A549 (cell line): ENCODE data around the gene NFX1. TPM values are rescaled to one million over a fixed set of nuclear protein-coding genes. Genes with fewer than 3 reads are reported as not detected.

Experiments used
- ATAC-seq, 2 experiments: fragments of 200-7000 bp in 1 of 2; fragments of >200 bp in 1 of 2; cut with Nextera tagmentation in 1 of 2; cut with Tn5 transposase in 1 of 2; 3 replicates each; pipeline versions ENCODE4 v1.8.0 to v1.9.1; 2018 to 2020; ENCODE audit warnings: mild to moderate bottlenecking in 1 of 2, moderate library complexity in 1 of 2
- CTCF ChIA-PET: fragments of 300-600 bp; sonication (Branson Sonifier 250); formaldehyde crosslinking; extraction: SDS; loops from one replicate; lab custom pipeline; 2021; ENCODE audit warnings: antibody characterized with exemption, inconsistent platforms; lab: Yijun Ruan, JAX
- POLR2A ChIA-PET: fragments of 350-600 bp; formaldehyde crosslinking; extraction: SDS; loops from one replicate; lab custom pipeline; 2021; ENCODE audit warnings: antibody characterized with exemption, inconsistent platforms; lab: Yijun Ruan, JAX
- DNase-seq, 2 experiments: peaks; one replicate each; pipeline versions ENCODE4 v3.0.0 to v3.0.0-alpha.2; 2011 to 2016; ENCODE audit warnings: low read depth in 1 of 2, low spot score in 1 of 2
- FAIRE-seq: peaks from 2 replicates; lab custom pipeline; 2011; peaks lifted over from hg19 to GRCh38; lab: Jason Lieb, UNC
- H3K27ac ChIP-seq, 2 experiments: fragments of >200 bp; sonication (Bioruptor Twin); formaldehyde crosslinking; 3 replicates each; pipeline ENCODE4 v1.5.1; 2016 to 2017
- H3K4me1 ChIP-seq: fragments of >200 bp; sonication (Bioruptor Twin); formaldehyde crosslinking; 3 replicates; pipeline ENCODE4 v1.6.1; 2016
- H3K4me2 ChIP-seq: fragments of >200 bp; sonication (Bioruptor Twin); formaldehyde crosslinking; 3 replicates; pipeline ENCODE4 v1.6.1; 2016
- H3K4me3 ChIP-seq: fragments of >200 bp; sonication (Bioruptor Twin); formaldehyde crosslinking; 3 replicates; pipeline ENCODE4 v1.5.1; 2016
- H3K9me3 ChIP-seq: fragments of >200 bp; sonication (Bioruptor Twin); formaldehyde crosslinking; 3 replicates; pipeline ENCODE4 v1.6.1; 2016
- CBX8 ChIP-seq: fragments of 200-600 bp; sonication (generic); IDR thresholded peaks from 2 replicates; pipeline ENCODE4 v1.6.1; 2016
- CEBPB ChIP-seq, 2 experiments: fragments of >200 bp in 1 of 2; sonication (Bioruptor Twin) in 1 of 2; formaldehyde crosslinking in 1 of 2; IDR thresholded peaks; 2 replicates each; pipeline ENCODE4 v1.6.1; 2012 to 2016
- CHD4 ChIP-seq: fragments of 200-600 bp; sonication (generic); IDR thresholded peaks from 2 replicates; pipeline ENCODE4 v1.6.1; 2016; ENCODE audit warnings: antibody characterized with exemption, mild to moderate bottlenecking, borderline replicate concordance
- EP300 ChIP-seq, 2 experiments: fragments of >200 bp; sonication (Bioruptor Twin); formaldehyde crosslinking; IDR thresholded peaks; 2 replicates in 1 of 2; 3 replicates in 1 of 2; pipeline ENCODE4 v1.6.1; 2016 to 2017
- ESRRA ChIP-seq: fragments of 150-350 bp; IDR thresholded peaks from 2 replicates; pipeline ENCODE4 v1.6.1; 2014; ENCODE audit warnings: mild to moderate bottlenecking, low read length, borderline replicate concordance
- FOSL2 ChIP-seq, 2 experiments: fragments of 450-650 bp in 1 of 2; fragments of >200 bp in 1 of 2; sonication (Bioruptor Twin) in 1 of 2; formaldehyde crosslinking; IDR thresholded peaks; 2 replicates each; pipeline versions ENCODE4 v1.5.0 to v1.6.1; 2016 to 2020; ENCODE audit warnings: mild to moderate bottlenecking in 1 of 2, moderate library complexity in 1 of 2
- HEYL ChIP-seq: fragments of 250-450 bp; sonication (Bioruptor Pico); IDR thresholded peaks from 2 replicates; pipeline ENCODE4 v1.8.0; 2021; ENCODE audit warnings: mild to moderate bottlenecking, moderate library complexity
- HOXB5 ChIP-seq: fragments of 250-450 bp; sonication (Bioruptor Pico); IDR thresholded peaks from 2 replicates; pipeline ENCODE4 v1.5.0; 2020; ENCODE audit warnings: mild to moderate bottlenecking, moderate library complexity
- MAFK ChIP-seq: fragments of 450-650 bp; IDR thresholded peaks from 2 replicates; pipeline ENCODE4 v1.6.1; 2014; ENCODE audit not compliant: partially characterized antibody
- NPAS2 ChIP-seq: fragments of 250-450 bp; sonication (Bioruptor Pico); IDR thresholded peaks from 2 replicates; pipeline ENCODE4 v1.8.0; 2022; ENCODE audit warnings: mild to moderate bottlenecking, moderate library complexity, borderline replicate concordance
- NR3C1 ChIP-seq: fragments of >200 bp; sonication (Bioruptor Twin); formaldehyde crosslinking; IDR thresholded peaks from 3 replicates; pipeline ENCODE4 v1.6.1; 2017
- PHF8 ChIP-seq: fragments of 200-600 bp; sonication (generic); IDR thresholded peaks from 2 replicates; pipeline ENCODE4 v1.6.1; 2016; ENCODE audit warnings: low read depth, mild to moderate bottlenecking, antibody characterized with exemption, moderate library complexity, borderline replicate concordance
- POLR2A ChIP-seq: IDR thresholded peaks from 2 replicates; pipeline ENCODE4 v1.6.1; 2012; ENCODE audit warnings: mild to moderate bottlenecking, low read length
- RAD21 ChIP-seq, 2 experiments: fragments of >200 bp in 1 of 2; sonication (Bioruptor Twin) in 1 of 2; formaldehyde crosslinking in 1 of 2; IDR thresholded peaks in 1 of 2; conservative IDR thresholded peaks in 1 of 2; 2 replicates in 1 of 2; 3 replicates in 1 of 2; pipeline ENCODE4 v1.6.1; 2012 to 2018; ENCODE audit warnings: inconsistent platforms in 1 of 2
- RCOR1 ChIP-seq: fragments of 150-350 bp; IDR thresholded peaks from 2 replicates; pipeline ENCODE4 v1.6.1; 2014; ENCODE audit warnings: antibody characterized with exemption, low read length, low read depth
- RNF2 ChIP-seq: fragments of 200-600 bp; sonication (generic); IDR thresholded peaks from 2 replicates; pipeline ENCODE4 v1.6.1; 2016; ENCODE audit warnings: low read depth, mild to moderate bottlenecking, antibody characterized with exemption, moderate library complexity, borderline replicate concordance
- SMC3 ChIP-seq: fragments of >200 bp; sonication (Bioruptor Twin); formaldehyde crosslinking; IDR thresholded peaks from 3 replicates; pipeline ENCODE4 v1.6.1; 2018; ENCODE audit warnings: inconsistent platforms
- TP53 ChIP-seq: fragments of 250-450 bp; sonication (Bioruptor Pico); IDR thresholded peaks from 2 replicates; pipeline ENCODE4 v1.5.0; 2021; ENCODE audit warnings: mild to moderate bottlenecking, moderate library complexity
- ZFP36 ChIP-seq: fragments of 450-650 bp; IDR thresholded peaks from 2 replicates; pipeline ENCODE4 v1.6.1; 2014; ENCODE audit warnings: borderline replicate concordance; ENCODE audit not compliant: partially characterized antibody
- WGBS: methylation state at CpG from one replicate; pipeline ENCODE4 v1.1.6; 2017; ENCODE audit errors: missing lambda C conversion rate; 5-methylcytosine and 5-hydroxymethylcytosine counted together
- polyA plus RNA-seq, 4 experiments: library from polyadenylated mRNA; depleted of rRNA in 3 of 4; stranded (reverse); fragments of >200 nt; fragmentation: RNase III in 1 of 4; extraction: RNeasy Plus Mini Kit Qiagen cat#74134 plus additional on column Dnase treatment in 1 of 4; gene quantifications; 2 replicates in 3 of 4; 3 replicates in 1 of 4; pipeline ENCODE4 v1.2.3, GENCODE V29; 2011 to 2017
- TF ChIP-seq, protein P1 (sequence below): fragments of >200 bp; sonication (Bioruptor Twin); formaldehyde crosslinking; IDR thresholded peaks from 3 replicates; pipeline ENCODE4 v1.5.1; 2016
- TF ChIP-seq, protein P2 (sequence below): fragments of 250-450 bp; sonication (Bioruptor Pico); IDR thresholded peaks from 2 replicates; pipeline ENCODE4 v1.5.0; 2020; ENCODE audit warnings: low read depth, mild to moderate bottlenecking, moderate library complexity
- TF ChIP-seq, protein P3 (sequence below): fragments of 150-350 bp; IDR thresholded peaks from 2 replicates; pipeline ENCODE4 v1.6.1; 2014; ENCODE audit warnings: low read depth, mild to moderate bottlenecking, low read length
- TF ChIP-seq, protein P4 (sequence below): fragments of 250-450 bp; sonication (Bioruptor Pico); IDR thresholded peaks from 2 replicates; pipeline ENCODE4 v1.5.0; 2021; ENCODE audit warnings: mild to moderate bottlenecking, moderate library complexity, borderline replicate concordance
- TF ChIP-seq, protein P5 (sequence below): fragments of >200 bp; sonication (Bioruptor Twin); formaldehyde crosslinking; IDR thresholded peaks from 3 replicates; pipeline ENCODE4 v1.6.1; 2016
- TF ChIP-seq, protein P6 (sequence below): IDR thresholded peaks from 2 replicates; pipeline ENCODE4 v1.6.1; 2012; ENCODE audit warnings: low read depth, borderline replicate concordance
- TF ChIP-seq, protein P7 (sequence below): fragments of >200 bp; sonication (Bioruptor Twin); formaldehyde crosslinking; IDR thresholded peaks from 2 replicates; pipeline ENCODE4 v1.6.1; 2016
- TF ChIP-seq, protein P8 (sequence below): fragments of 450-650 bp; IDR thresholded peaks from 2 replicates; pipeline ENCODE4 v1.6.1; 2014; ENCODE audit warnings: antibody characterized with exemption

NFX1 gene
- polyA plus RNA-seq, 2 of the 4 experiments (the other 2 are of a cell fraction), result 24.8 to 41.2 TPM

DNA sequence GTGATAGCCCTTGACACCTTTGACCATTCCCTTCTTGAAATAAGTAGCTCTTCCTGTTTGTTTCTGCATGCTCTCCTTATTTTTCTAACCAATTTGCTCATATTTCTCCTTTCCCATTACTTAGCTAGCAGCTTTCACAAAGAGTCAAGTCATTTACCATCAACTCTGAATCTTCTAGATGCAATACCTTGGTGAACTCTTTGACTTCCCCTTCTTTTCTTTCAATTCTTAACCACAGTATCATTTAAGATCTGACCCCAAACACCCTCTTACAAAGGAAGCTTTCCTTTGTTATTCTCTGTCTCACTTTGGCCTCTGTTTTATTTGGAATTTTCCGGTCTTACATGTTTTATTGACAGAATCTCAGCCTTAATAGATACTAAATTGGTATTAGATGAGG is 14.0 kb downstream of the NFX1 start:
- Histone ChIP-seq H3K9me3 (no peaks in the 10 kb centered on the region), H3K4me1 (0 out of 3 replicates have a peak, but pooled peaks cover 2% of the 10 kb centered on the region), H3K27ac (no peak overlapping the region), H3K4me2 (no peak overlapping the region), H3K4me3 (no peak overlapping the region)
- CTCF ChIA-PET, result interaction anchor here (1.1 to 6.1 kb wide), 7 partner anchors 8 to 417 kb away, joined by 3 to 21 read pairs (median 4); no protein-coding TSS in a partner anchor
- FAIRE-seq (no peak), DNase-seq (no peak), ATAC-seq (no peak)
- TF ChIP-seq, protein P1, sequence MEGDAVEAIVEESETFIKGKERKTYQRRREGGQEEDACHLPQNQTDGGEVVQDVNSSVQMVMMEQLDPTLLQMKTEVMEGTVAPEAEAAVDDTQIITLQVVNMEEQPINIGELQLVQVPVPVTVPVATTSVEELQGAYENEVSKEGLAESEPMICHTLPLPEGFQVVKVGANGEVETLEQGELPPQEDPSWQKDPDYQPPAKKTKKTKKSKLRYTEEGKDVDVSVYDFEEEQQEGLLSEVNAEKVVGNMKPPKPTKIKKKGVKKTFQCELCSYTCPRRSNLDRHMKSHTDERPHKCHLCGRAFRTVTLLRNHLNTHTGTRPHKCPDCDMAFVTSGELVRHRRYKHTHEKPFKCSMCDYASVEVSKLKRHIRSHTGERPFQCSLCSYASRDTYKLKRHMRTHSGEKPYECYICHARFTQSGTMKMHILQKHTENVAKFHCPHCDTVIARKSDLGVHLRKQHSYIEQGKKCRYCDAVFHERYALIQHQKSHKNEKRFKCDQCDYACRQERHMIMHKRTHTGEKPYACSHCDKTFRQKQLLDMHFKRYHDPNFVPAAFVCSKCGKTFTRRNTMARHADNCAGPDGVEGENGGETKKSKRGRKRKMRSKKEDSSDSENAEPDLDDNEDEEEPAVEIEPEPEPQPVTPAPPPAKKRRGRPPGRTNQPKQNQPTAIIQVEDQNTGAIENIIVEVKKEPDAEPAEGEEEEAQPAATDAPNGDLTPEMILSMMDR, result no peak
- no peak for TF ChIP-seq CBX8
- TF ChIP-seq, protein P2, sequence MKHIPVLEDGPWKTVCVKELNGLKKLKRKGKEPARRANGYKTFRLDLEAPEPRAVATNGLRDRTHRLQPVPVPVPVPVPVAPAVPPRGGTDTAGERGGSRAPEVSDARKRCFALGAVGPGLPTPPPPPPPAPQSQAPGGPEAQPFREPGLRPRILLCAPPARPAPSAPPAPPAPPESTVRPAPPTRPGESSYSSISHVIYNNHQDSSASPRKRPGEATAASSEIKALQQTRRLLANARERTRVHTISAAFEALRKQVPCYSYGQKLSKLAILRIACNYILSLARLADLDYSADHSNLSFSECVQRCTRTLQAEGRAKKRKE, result no peak
- no peak for TF ChIP-seq CHD4
- no peak for TF ChIP-seq MAFK
- no peak for TF ChIP-seq HEYL (CRISPR knock-in tag)
- no peak for TF ChIP-seq FOSL2 (IDR thresholded peaks at IDR 0.05)
- no peak for TF ChIP-seq FOSL2 (CRISPR knock-in tag; IDR thresholded peaks at IDR 0.05)
- TF ChIP-seq ZFP36, result no peak
- TF ChIP-seq EP300 (IDR thresholded peaks at IDR 0.05), result no peak
- TF ChIP-seq RAD21 (conservative IDR thresholded peaks at IDR 0.05 in 1 of 2, IDR thresholded peaks at IDR 0.05 in 1 of 2), result no peak
- TF ChIP-seq SMC3, result no peak
- TF ChIP-seq, protein P3, sequence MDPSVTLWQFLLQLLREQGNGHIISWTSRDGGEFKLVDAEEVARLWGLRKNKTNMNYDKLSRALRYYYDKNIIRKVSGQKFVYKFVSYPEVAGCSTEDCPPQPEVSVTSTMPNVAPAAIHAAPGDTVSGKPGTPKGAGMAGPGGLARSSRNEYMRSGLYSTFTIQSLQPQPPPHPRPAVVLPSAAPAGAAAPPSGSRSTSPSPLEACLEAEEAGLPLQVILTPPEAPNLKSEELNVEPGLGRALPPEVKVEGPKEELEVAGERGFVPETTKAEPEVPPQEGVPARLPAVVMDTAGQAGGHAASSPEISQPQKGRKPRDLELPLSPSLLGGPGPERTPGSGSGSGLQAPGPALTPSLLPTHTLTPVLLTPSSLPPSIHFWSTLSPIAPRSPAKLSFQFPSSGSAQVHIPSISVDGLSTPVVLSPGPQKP, result no peak
- TF ChIP-seq, protein P4, sequence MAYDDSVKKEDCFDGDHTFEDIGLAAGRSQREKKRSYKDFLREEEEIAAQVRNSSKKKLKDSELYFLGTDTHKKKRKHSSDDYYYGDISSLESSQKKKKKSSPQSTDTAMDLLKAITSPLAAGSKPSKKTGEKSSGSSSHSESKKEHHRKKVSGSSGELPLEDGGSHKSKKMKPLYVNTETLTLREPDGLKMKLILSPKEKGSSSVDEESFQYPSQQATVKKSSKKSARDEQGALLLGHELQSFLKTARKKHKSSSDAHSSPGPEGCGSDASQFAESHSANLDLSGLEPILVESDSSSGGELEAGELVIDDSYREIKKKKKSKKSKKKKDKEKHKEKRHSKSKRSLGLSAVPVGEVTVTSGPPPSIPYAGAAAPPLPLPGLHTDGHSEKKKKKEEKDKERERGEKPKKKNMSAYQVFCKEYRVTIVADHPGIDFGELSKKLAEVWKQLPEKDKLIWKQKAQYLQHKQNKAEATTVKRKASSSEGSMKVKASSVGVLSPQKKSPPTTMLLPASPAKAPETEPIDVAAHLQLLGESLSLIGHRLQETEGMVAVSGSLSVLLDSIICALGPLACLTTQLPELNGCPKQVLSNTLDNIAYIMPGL (CRISPR knock-in tag), result no peak
- no peak for TF ChIP-seq CEBPB (IDR thresholded peaks at IDR 0.05)
- no peak for TF ChIP-seq NPAS2
- no peak for TF ChIP-seq RNF2
- TF ChIP-seq ESRRA, result no peak
- POLR2A ChIA-PET, result no interaction called here
- WGBS, result 95% methylated on average over 1 of the region's 1 CpG

DNA sequence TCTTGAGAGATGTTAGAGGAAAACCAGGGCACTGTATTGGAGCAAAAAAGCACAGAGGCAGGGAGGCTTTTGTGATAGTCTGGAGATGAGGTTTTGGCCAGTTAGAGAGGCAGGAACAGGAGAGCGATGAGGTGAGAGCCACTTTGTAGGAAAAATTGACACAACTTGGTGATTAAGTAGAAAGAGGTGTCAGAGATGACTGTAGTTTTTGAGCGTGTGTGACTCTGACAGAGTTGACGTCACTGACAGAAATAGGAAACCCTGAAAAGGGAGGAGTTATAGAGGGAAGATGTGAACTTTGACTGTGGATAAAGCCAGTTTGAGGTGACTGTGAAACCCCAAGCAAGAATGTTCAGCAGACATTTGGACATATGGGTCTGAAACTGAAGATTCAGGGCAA is 15.7 kb downstream of the NFX1 start:
- POLR2A ChIA-PET, result no interaction called here
- FAIRE-seq, result no peak
- 0 out of 3 replicates have a peak, but pooled peaks cover 6% of the 10 kb centered on the region for H3K4me1 ChIP-seq
- DNase-seq, result no peak
- no peak for ATAC-seq
- no peak overlapping the region for H3K4me3 ChIP-seq
- TF ChIP-seq, protein P5, sequence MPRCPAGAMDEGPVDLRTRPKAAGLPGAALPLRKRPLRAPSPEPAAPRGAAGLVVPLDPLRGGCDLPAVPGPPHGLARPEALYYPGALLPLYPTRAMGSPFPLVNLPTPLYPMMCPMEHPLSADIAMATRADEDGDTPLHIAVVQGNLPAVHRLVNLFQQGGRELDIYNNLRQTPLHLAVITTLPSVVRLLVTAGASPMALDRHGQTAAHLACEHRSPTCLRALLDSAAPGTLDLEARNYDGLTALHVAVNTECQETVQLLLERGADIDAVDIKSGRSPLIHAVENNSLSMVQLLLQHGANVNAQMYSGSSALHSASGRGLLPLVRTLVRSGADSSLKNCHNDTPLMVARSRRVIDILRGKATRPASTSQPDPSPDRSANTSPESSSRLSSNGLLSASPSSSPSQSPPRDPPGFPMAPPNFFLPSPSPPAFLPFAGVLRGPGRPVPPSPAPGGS, result no peak
- TF ChIP-seq POLR2A, result no peak
- no peak for TF ChIP-seq RCOR1
- no peak for TF ChIP-seq PHF8
- no peak for TF ChIP-seq EP300 (IDR thresholded peaks at IDR 0.05)
- no peak for TF ChIP-seq TP53 (CRISPR knock-in tag)
- no peak for TF ChIP-seq NR3C1
- TF ChIP-seq, protein P6, sequence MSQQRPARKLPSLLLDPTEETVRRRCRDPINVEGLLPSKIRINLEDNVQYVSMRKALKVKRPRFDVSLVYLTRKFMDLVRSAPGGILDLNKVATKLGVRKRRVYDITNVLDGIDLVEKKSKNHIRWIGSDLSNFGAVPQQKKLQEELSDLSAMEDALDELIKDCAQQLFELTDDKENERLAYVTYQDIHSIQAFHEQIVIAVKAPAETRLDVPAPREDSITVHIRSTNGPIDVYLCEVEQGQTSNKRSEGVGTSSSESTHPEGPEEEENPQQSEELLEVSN, result no peak
- TF ChIP-seq, protein P7, sequence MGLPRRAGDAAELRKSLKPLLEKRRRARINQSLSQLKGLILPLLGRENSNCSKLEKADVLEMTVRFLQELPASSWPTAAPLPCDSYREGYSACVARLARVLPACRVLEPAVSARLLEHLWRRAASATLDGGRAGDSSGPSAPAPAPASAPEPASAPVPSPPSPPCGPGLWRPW, result no peak
- TF ChIP-seq HOXB5 (CRISPR knock-in tag), result no peak
- TF ChIP-seq, protein P8, sequence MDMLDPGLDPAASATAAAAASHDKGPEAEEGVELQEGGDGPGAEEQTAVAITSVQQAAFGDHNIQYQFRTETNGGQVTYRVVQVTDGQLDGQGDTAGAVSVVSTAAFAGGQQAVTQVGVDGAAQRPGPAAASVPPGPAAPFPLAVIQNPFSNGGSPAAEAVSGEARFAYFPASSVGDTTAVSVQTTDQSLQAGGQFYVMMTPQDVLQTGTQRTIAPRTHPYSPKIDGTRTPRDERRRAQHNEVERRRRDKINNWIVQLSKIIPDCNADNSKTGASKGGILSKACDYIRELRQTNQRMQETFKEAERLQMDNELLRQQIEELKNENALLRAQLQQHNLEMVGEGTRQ, result no peak
- no peak overlapping the region for H3K27ac ChIP-seq
- WGBS, result 90% methylated on average over 3 of the region's 3 CpGs
- no peak overlapping the region for H3K4me2 ChIP-seq
- CTCF ChIA-PET, result interaction anchor here (2.0 kb wide), 1 partner anchor 9 kb away, joined by 6 read pairs; no protein-coding TSS in a partner anchor
- H3K9me3 ChIP-seq, result no peaks in the 10 kb centered on the region
